Keratinocyte (primary cell): ENCODE results near the gene LIM2. TPM values are rescaled to one million over a fixed set of nuclear protein-coding genes. Genes with fewer than 3 reads are reported as not detected.

Experiments used
- DNase-seq: peaks from one replicate; pipeline ENCODE4 v3.0.0-alpha.2; 2011; ENCODE audit warnings: low read depth, missing footprints, low spot score
- FAIRE-seq: peaks from 2 replicates; lab custom pipeline; 2011; peaks lifted over from hg19 to GRCh38; lab: Jason Lieb, UNC
- H2AFZ ChIP-seq: 2 replicates; pipeline ENCODE4 v1.6.0; 2012; ENCODE audit warnings: low read length, control low read depth, inconsistent platforms; ENCODE audit not compliant: control insufficient read depth
- H3K27ac ChIP-seq: 2 replicates; pipeline ENCODE4 v1.5.1; 2011; ENCODE audit warnings: low read length; ENCODE audit not compliant: control insufficient read depth, insufficient read depth
- H3K27me3 ChIP-seq: 3 replicates; pipeline ENCODE4 v1.6.0; 2011; ENCODE audit warnings: low read length; ENCODE audit not compliant: control insufficient read depth, insufficient read depth; ENCODE audit errors: extremely low read depth
- H3K36me3 ChIP-seq, 2 experiments: 2 replicates in 1 of 2; 3 replicates in 1 of 2; pipeline ENCODE4 v1.5.1; 2011; ENCODE audit warnings: low read length in 2 of 2, mild to moderate bottlenecking in 1 of 2; ENCODE audit not compliant: control insufficient read depth in 2 of 2, insufficient read depth in 2 of 2; ENCODE audit errors: extremely low read depth in 1 of 2
- H3K4me1 ChIP-seq: 3 replicates; pipeline ENCODE4 v1.5.1; 2011; ENCODE audit warnings: low read length; ENCODE audit not compliant: control insufficient read depth, insufficient read depth; ENCODE audit errors: extremely low read depth
- H3K4me2 ChIP-seq: 3 replicates; pipeline ENCODE4 v1.6.0; 2011; ENCODE audit warnings: low read depth, low read length; ENCODE audit not compliant: control insufficient read depth, insufficient read depth; ENCODE audit errors: extremely low read depth
- H3K4me3 ChIP-seq, 3 experiments: fragments of 200-600 bp in 1 of 3; sonication (generic) in 1 of 3; 2 replicates in 2 of 3; 3 replicates in 1 of 3; pipeline ENCODE4 v1.5.1; 2011 to 2016; ENCODE audit warnings: low read length in 3 of 3, mild to moderate bottlenecking in 3 of 3, control low read depth in 2 of 3, inconsistent platforms in 1 of 3, low read depth in 1 of 3, mixed read lengths in 1 of 3, mixed run types in 1 of 3, moderate library complexity in 1 of 3; ENCODE audit not compliant: control insufficient read depth in 2 of 3, insufficient read depth in 2 of 3; ENCODE audit errors: extremely low read depth in 1 of 3
- H3K79me2 ChIP-seq: 2 replicates; pipeline ENCODE4 v1.6.0; 2012; ENCODE audit warnings: low read length; ENCODE audit not compliant: control insufficient read depth, insufficient read depth
- H3K9ac ChIP-seq: 3 replicates; pipeline ENCODE4 v1.6.0; 2011; ENCODE audit warnings: low read length; ENCODE audit not compliant: control insufficient read depth, insufficient read depth; ENCODE audit errors: extremely low read depth
- H3K9me1 ChIP-seq: 3 replicates; pipeline ENCODE4 v1.6.0; 2011; ENCODE audit warnings: low read length; ENCODE audit not compliant: control insufficient read depth, insufficient read depth; ENCODE audit errors: extremely low read depth
- H3K9me3 ChIP-seq: 2 replicates; pipeline ENCODE4 v1.5.1; 2012; ENCODE audit warnings: low read depth, low read length; ENCODE audit not compliant: control insufficient read depth
- H4K20me1 ChIP-seq: 3 replicates; pipeline ENCODE4 v1.6.0; 2011; ENCODE audit warnings: low read length; ENCODE audit not compliant: control insufficient read depth, insufficient read depth; ENCODE audit errors: extremely low read depth
- EZH2 ChIP-seq: IDR thresholded peaks from one replicate; pipeline ENCODE4 v1.6.1; 2012; ENCODE audit warnings: inconsistent platforms, mild to moderate bottlenecking, low read length, moderate library complexity
- dilution Hi-C: fragments of 300-500 bp; cut with MboI; formaldehyde crosslinking; loops from one replicate; pipeline ENCODE4 v1.7.0; 2020; ENCODE audit warnings: low sequenced_read_pairs; ENCODE audit not compliant: extremely low pct_ligation_motif_present
- polyA plus RNA-seq, 5 experiments: library from polyadenylated mRNA; depleted of rRNA in 3 of 5; stranded (reverse) in 3 of 5; stranded (forward) in 1 of 5; unstranded in 1 of 5; fragments of >200 nt; gene quantifications; 1 replicate in 1 of 5; 2 replicates in 3 of 5; 3 replicates in 1 of 5; pipeline versions ENCODE4 v1.2.1 to v1.2.3, GENCODE V29; 2011 to 2012; ENCODE audit warnings: missing spikeins in 2 of 5, low read depth in 1 of 5, low replicate concordance in 1 of 5
- TF ChIP-seq, protein P1 (sequence below), 3 experiments: IDR thresholded peaks in 1 of 3; conservative IDR thresholded peaks in 1 of 3; optimal IDR thresholded peaks in 1 of 3; 2 replicates in 2 of 3; 3 replicates in 1 of 3; pipeline versions ENCODE3 to v1.5.1; 2011; ENCODE audit warnings: low read length in 3 of 3, mild to moderate bottlenecking in 3 of 3, moderate library complexity in 2 of 3, control low read depth in 1 of 3, inconsistent platforms in 1 of 3; ENCODE audit not compliant: insufficient read depth in 2 of 3; ENCODE audit errors: extremely low read depth in 1 of 3

Gene LIM2
- polyA plus RNA-seq, 1 donor (not counting 4 experiments of a cell fraction or from before 2014, with no cell fraction given), result not detected

- Histone ChIP-seq H3K79me2 (peaks cover 16% of the 10 kb centered on the region), H3K36me3 (peaks cover 0 to 2% of the 10 kb centered on the region in 2 experiments), H3K27ac (peak overlapping the region; percentile 42), H3K4me2 (peak overlapping the region; percentile 55), H2AFZ (no peak overlapping the region), H4K20me1 (peaks cover 4% of the 10 kb centered on the region), H3K9ac (peak overlapping the region; percentile 19), H3K9me3 (no peaks in the 10 kb centered on the region), H3K4me1 (peaks cover 24% of the 10 kb centered on the region), H3K27me3 (no peaks in the 10 kb centered on the region), H3K9me1 (no peaks in the 10 kb centered on the region), H3K4me3 (no peak overlapping the region)
- FAIRE-seq, result no peak
- TF ChIP-seq, protein P1, sequence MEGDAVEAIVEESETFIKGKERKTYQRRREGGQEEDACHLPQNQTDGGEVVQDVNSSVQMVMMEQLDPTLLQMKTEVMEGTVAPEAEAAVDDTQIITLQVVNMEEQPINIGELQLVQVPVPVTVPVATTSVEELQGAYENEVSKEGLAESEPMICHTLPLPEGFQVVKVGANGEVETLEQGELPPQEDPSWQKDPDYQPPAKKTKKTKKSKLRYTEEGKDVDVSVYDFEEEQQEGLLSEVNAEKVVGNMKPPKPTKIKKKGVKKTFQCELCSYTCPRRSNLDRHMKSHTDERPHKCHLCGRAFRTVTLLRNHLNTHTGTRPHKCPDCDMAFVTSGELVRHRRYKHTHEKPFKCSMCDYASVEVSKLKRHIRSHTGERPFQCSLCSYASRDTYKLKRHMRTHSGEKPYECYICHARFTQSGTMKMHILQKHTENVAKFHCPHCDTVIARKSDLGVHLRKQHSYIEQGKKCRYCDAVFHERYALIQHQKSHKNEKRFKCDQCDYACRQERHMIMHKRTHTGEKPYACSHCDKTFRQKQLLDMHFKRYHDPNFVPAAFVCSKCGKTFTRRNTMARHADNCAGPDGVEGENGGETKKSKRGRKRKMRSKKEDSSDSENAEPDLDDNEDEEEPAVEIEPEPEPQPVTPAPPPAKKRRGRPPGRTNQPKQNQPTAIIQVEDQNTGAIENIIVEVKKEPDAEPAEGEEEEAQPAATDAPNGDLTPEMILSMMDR (optimal IDR thresholded peaks at IDR 0.05 in 1 of 3, IDR thresholded peaks at IDR 0.05 in 1 of 3, conservative IDR thresholded peaks at IDR 0.05 in 1 of 3; ENCODE audit: extremely low read depth in 1 of 3, insufficient read depth in 2 of 3, low read length in 3 of 3), result no peak
- TF ChIP-seq EZH2, result no peak
- dilution Hi-C loops, result no loop called here
- no peak for DNase-seq
These were observed 23.3 kb downstream of the LIM2 start for GRCh38 chr19:51364200-51365106.

GRCh38 chr19:51361239-51361638 is 26.5 kb downstream of the LIM2 start:
- no peaks in the 10 kb centered on the region for H3K27me3 ChIP-seq
- no peaks in the 10 kb centered on the region for H3K9me3 ChIP-seq
- H2AFZ ChIP-seq, result no peak overlapping the region
- FAIRE-seq (no peak), DNase-seq (no peak)
- H3K4me2 ChIP-seq, result no peak overlapping the region
- H3K4me3 ChIP-seq, result no peak overlapping the region
- peaks cover 16% of the 10 kb centered on the region for H3K79me2 ChIP-seq
- no peak overlapping the region for H3K9ac ChIP-seq
- no peak for TF ChIP-seq EZH2
- TF ChIP-seq, protein P1 (optimal IDR thresholded peaks at IDR 0.05 in 1 of 3, IDR thresholded peaks at IDR 0.05 in 1 of 3, conservative IDR thresholded peaks at IDR 0.05 in 1 of 3; ENCODE audit: extremely low read depth in 1 of 3, insufficient read depth in 2 of 3, low read length in 3 of 3), result no peak
- no peaks in the 10 kb centered on the region for H3K9me1 ChIP-seq
- H3K27ac ChIP-seq, result no peak overlapping the region
- dilution Hi-C loops, result no loop called here
- H3K4me1 ChIP-seq, result peaks cover 28% of the 10 kb centered on the region
- peaks cover 0 to 2% of the 10 kb centered on the region in 2 experiments for H3K36me3 ChIP-seq
- H4K20me1 ChIP-seq, result peaks cover 4% of the 10 kb centered on the region
